ENCODE measurements around the gene PHF10.
"Not testable (repeated sequence)": the region's sequence is repeated elsewhere in the genome, so short reads cannot be mapped to it uniquely, and the experiment has no call there.

PHF10 gene

GRCh38 chr6:169723991-169724493 lies 258 bp downstream of the PHF10 start:
- DNase-seq (ENCODE audit: insufficient read length, low spot score), result no peak
- no peak for FAIRE-seq

DNA sequence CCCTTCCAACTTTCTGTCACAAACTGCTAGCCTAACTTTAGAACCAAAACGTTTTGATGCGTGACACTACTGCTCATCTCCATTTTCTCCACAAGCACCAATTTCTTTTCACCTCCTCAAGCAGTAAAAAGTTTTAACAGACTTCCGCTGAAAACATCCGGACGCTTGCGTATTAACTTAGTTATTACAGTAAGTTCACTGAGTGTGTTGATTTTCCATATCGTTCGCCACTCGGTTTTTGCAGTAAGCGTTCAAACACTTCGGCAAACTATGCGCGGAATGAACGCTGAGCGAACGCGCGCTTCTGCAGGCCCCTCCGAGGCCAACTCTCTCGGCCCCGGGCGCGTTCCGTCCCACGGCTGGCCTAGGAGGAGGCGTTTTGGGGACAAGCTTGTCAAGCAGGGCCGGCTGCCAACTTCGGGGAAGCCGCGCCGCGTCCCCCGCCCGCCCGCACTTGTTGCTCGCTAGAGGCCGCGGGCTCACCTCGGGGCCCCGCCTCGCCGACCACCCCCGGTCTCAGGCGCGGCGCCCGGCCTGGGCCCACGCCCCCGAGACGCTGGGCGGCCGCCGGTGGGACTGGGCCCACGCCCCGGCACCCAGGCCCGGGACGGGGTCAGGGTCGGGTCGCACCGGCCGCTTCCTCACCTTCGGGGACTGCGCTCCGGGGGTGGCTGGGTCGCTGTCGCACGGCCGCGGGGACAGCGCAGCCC lies 945 bp downstream of the PHF10 start:
- FAIRE-seq (no peak), DNase-seq (ENCODE audit: insufficient read length, low spot score) (peak; percentile 9)

DNA sequence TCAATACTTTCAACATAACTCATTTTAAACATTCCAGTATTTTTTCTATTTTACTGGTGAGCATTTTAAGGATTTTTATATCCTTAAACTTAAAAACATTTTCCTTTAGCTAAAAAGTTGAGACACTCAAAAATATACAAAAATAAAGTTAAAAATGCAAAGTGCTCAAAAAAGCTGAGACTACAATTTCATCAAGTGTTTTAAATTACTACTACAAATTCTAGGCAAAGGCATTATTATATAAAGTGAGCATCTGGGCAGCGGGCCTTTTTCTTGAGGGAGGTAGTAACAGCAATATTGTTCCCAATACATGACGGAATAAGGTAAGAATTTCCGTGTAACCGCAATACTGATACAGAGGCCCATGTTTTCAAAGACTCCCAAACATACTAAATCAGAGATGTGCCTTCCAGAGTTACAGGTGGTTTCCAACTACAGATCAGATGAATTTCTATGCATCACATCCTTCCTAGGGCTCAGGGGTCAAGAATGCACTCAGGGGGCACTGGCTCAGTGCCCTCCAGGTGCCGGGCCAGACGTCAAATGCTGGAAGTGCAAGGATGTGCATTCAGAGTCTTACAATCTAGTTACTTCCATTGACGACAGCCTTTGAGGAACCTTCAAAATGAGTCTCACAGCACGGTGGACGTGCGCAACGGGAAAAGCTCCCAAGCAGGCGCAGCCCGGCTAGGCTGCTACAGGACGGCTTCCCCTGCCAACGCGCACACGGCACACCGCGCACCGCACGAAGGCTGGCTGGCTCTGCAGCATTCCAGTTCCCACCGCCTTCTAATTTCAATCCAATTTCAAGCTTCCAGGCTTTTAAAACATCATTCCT lies 1.7 kb downstream of the PHF10 start:
- no peak for FAIRE-seq

GRCh38 chr6:169720207-169720855 lies 4.0 kb downstream of the PHF10 start:
- DNase-seq (ENCODE audit: insufficient read length, low spot score) (no peak), FAIRE-seq (no peak)

More for the DNA sequence above, 1.7 kb downstream of the PHF10 start:
- peak; percentile 36 for DNase-seq (ENCODE audit: insufficient read length, low spot score)

DNA sequence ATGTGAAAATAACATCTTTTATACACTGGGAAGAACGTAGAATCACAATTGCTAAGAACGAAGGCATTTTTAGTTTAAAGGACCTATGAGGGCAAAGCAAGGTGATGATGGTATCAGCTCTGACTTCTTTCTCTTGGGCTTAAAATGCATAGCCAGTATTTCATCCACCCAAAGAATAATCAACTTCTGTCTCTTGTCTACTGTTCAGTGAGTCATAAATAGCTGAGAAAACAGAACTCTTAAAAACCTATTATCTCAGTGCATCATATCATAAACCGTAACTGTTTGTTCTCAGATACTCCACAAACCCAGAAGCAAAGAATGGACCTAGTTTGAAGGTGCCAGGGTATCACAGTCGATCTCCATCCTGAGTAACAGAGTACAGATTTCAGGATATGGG lies 5.2 kb downstream of the PHF10 start:
- FAIRE-seq (no peak), DNase-seq (ENCODE audit: insufficient read length, low spot score) (no peak)

DNA sequence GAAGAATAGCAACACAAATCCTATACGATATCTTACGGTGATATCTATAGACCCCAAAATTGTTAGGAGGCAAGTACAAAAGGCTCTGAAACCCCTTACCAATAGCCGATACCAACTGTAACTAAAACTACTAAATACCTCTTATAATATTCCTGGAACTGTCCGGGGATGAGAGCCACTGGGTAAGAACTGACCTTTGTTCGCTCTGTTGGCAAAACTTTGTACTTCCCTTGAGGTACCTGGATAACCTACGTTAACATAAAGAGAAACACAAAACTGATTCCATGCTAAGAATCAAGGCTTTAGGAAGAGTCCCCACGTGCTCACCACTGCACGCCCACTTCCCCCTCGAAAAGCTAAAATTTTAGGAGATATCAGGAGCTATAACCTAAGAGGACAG lies 9.7 kb downstream of the PHF10 start:
- no peak for FAIRE-seq
- DNase-seq (ENCODE audit: insufficient read length, low spot score), result no peak

GRCh38 chr6:169714178-169714577 lies 10.1 kb downstream of the PHF10 start:
- FAIRE-seq (no peak), DNase-seq (ENCODE audit: insufficient read length, low spot score) (no peak)

DNA sequence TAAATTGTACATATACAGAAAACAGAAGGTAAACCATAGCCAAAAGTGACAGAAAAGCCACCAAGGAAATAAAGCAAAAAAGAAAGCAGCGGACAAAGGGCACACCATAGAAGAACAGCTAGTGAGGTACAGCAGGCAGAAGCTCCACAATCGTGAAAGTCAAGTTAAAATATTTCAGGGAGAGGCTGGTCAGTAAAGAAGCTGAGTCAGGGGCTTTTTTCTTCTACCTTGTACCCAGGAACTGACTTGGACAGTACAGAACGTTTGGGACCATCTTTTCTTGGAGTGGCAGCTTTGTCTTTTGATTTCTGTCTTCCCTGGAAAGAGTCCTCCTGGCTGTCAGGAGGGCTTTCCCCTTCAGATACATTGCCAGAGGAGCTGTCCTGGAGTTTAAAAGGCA lies 14.3 kb downstream of the PHF10 start:
- DNase-seq (ENCODE audit: insufficient read length, low spot score), result no peak
- no peak for FAIRE-seq

GRCh38 chr6:169709293-169709692 lies 15.0 kb downstream of the PHF10 start:
- DNase-seq (ENCODE audit: insufficient read length, low spot score) (no peak), FAIRE-seq (no peak)

GRCh38 chr6:169707772-169708171 lies 16.5 kb downstream of the PHF10 start:
- no peak for DNase-seq (ENCODE audit: insufficient read length, low spot score)
- FAIRE-seq, result no peak

DNA sequence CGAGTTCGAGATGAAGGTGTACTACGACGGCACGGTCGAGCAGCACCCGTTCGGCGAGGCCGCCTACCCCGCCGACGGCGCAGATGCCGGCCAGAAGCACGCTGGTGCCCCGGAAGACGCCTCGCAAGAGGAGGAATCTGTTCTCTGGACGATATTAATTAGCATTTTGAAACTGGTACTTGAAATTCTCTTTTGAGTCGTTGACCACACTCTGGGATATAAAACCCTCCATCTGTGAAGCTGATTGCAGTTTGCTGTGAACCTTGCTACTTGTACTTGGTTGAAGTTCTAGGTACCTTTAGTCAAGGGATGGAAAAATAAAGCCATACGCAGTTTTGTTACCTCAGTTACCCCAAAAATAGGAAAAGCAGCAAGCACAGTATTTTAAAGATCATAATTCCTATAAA lies 21.5 kb downstream of the PHF10 start:
- FAIRE-seq (no peak), DNase-seq (ENCODE audit: insufficient read length, low spot score) (no peak)

GRCh38 chr6:169701954-169702839 lies 22.1 kb downstream of the PHF10 start, which contains the start of the genes C6orf120 and WDR27:
C6orf120 (plus strand) TSS chr6:169702126; CDS start chr6:169702460, 334 bp downstream.
WDR27 (minus strand) TSS chr6:169702029; CDS start chr6:169689005, 13,024 bp downstream.
- FAIRE-seq (peak; percentile 60), DNase-seq (ENCODE audit: insufficient read length, low spot score) (peak; percentile 86)

DNA sequence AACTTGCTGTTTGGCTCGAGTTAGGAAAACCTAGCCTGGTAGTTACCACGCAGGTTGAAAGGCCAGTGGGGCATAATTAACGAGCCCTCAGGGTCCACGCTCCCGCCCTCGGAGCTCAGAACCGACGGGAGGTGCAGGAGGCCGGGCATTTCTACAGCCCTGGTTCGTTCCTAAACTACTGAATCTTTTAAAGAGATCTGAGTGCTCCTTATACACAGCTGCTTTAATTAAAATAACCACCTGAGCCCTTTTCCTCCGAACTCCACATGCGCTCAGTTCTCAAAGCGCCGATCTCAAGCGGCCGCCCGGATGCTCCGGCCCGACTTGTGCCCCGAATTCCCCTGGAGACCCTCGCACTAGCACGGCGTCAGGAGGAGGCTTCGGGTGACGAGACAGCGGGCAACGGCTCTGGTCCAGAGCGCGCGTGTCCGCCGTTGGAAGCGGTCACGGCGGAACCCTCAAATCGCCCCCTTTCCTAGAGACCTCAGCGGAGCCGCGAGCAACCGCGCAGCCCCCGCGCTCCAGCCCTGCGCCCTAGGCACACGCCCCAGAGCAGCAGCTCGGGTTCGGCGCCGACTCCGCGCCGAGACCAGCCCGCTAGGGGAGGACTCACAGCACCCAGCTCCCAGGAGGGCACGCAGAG lies 22.9 kb downstream of the PHF10 start:
- DNase-seq (ENCODE audit: insufficient read length, low spot score) (no peak), FAIRE-seq (no peak)

DNA sequence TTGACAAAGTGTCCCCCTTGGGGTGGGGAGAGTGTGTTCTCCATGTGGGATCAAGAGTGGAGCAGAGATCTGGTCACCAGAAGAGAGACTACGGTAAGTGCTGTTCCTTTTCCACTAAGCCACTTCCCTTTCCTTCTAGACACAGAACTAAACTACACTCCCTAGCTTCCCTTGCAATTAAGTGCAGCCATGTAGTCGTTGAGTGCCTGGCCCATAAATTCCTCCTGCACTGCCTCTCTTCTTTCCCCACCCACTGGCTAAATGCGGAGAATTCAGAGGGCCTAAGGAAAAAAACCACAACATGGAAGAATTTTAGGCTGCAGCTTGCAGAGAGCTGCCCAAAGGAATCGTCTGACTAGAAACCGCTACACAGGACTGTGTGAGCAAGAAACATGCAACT lies 24.0 kb downstream of the PHF10 start:
- FAIRE-seq (no peak), DNase-seq (ENCODE audit: insufficient read length, low spot score) (no peak)

- not testable (repeated sequence) for FAIRE-seq
These were observed 27.2 kb downstream of the PHF10 start for GRCh38 chr6:169697115-169697514.

GRCh38 chr6:169695131-169695530 lies 29.2 kb downstream of the PHF10 start:
- FAIRE-seq, result no peak

More at GRCh38 chr6:169697115-169697514, 27.2 kb downstream of the PHF10 start:
- not testable (repeated sequence) for DNase-seq (ENCODE audit: insufficient read length, low spot score)

DNA sequence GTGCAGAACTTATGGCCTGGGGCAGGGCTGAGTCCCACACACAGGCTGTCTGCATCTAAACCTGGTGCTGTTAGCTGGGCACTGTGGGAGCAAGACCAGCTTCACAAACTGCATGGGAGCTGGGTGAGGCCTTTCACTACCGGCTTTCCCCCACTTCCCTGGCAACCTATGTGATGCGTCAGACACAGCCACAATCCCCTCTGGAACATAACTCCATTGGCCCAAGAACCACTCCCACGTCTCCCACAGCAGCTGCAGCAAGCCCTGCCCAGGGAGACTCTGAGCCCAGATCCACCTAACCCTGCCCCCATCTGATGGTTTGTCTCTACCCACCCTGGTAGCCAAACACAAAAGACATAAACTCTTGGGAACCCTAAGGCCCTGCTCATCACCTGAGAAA lies 31.8 kb downstream of the PHF10 start:
- no peak for DNase-seq (ENCODE audit: insufficient read length, low spot score)
- no peak for FAIRE-seq

More at GRCh38 chr6:169695131-169695530, 29.2 kb downstream of the PHF10 start:
- DNase-seq (ENCODE audit: insufficient read length, low spot score), result no peak

DNA sequence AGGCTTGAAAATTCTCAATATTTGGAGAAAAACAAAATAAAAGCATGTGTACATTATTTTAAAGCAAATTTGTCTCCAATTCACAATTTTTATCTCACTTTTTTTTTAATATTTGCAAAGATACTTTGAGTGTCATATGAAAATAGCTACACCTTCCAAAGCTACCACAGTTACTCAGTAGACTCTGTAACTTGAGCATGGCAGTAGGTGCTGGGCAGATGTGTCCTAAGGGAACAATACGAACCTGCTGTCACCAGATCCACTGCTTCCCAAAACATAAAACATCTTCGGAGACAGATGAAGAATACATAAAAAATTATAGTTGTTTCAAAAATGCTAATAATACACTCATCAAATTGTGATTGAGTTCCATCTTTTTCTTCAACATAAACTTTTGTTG lies 33.0 kb downstream of the PHF10 start:
- DNase-seq (ENCODE audit: insufficient read length, low spot score) (no peak), FAIRE-seq (no peak)

- DNase-seq (ENCODE audit: insufficient read length, low spot score), result peak; percentile 15
- FAIRE-seq, result no peak
These were observed 35.0 kb downstream of the PHF10 start for GRCh38 chr6:169689287-169689686.
